GM12878 (cell line): ENCODE data around the gene ZSWIM6. TPM values are rescaled to one million over a fixed set of nuclear protein-coding genes. Genes with fewer than 3 reads are reported as not detected.

Experiments used
- ATAC-seq: fragments of 200-7000 bp; cut with Tn5 transposase; 3 replicates; pipeline ENCODE4 v1.9.1; 2020; ENCODE audit warnings: mild to moderate bottlenecking, moderate library complexity
- BruUV-seq: library from RNA; stranded (reverse); fragments of 400-500 nt; replicated peaks from 2 replicates; lab custom pipeline; 2021; lab: Mats Ljungman, UMichigan
- CTCF ChIA-PET: fragments of 300-600 bp; sonication (Branson Sonifier 250); formaldehyde crosslinking; extraction: SDS; loops from one replicate; lab custom pipeline; 2021; ENCODE audit warnings: inconsistent platforms; lab: Yijun Ruan, JAX
- POLR2A ChIA-PET: fragments of 350-600 bp; formaldehyde crosslinking; extraction: SDS; loops from one replicate; lab custom pipeline; 2021; ENCODE audit warnings: inconsistent platforms; lab: Charles Lee
- RAD21 ChIA-PET: fragments of 300-600 bp; sonication (Branson Sonifier 250); formaldehyde crosslinking; loops from one replicate; lab custom pipeline; 2023; ENCODE audit warnings: antibody characterized with exemption; ENCODE audit not compliant: unreplicated experiment; lab: Charles Lee
- SMC1A ChIA-PET: fragments of 300-600 bp; sonication (Branson Sonifier 250); formaldehyde crosslinking; loops from one replicate; lab custom pipeline; 2023; ENCODE audit not compliant: unreplicated experiment, uncharacterized antibody; lab: Charles Lee
- DNase-seq: peaks from one replicate; pipeline ENCODE4 v3.0.0-alpha.2; 2011; ENCODE audit warnings: low read depth, low spot score
- FAIRE-seq: peaks from 3 replicates; lab custom pipeline; 2011; peaks lifted over from hg19 to GRCh38; lab: Jason Lieb, UNC
- H2AFZ ChIP-seq: 2 replicates; pipeline ENCODE4 v1.6.0; 2011; ENCODE audit warnings: low read depth, low read length, control low read depth; ENCODE audit not compliant: control insufficient read depth
- H3K27ac ChIP-seq: 2 replicates; pipeline ENCODE4 v1.5.1; 2011; ENCODE audit warnings: control low read depth; ENCODE audit not compliant: control insufficient read depth, insufficient read depth
- H3K27me3 ChIP-seq, 2 experiments: replicated peaks in 1 of 2; 2 replicates each; pipeline versions ENCODE4 v1.6.0 to v1.6.1; 2011; ENCODE audit warnings: low read length in 1 of 2; ENCODE audit not compliant: control insufficient read depth in 2 of 2, insufficient read depth in 2 of 2
- H3K36me3 ChIP-seq, 2 experiments: 2 replicates each; pipeline ENCODE4 v1.5.1; 2011; ENCODE audit warnings: low read length in 1 of 2; ENCODE audit not compliant: control insufficient read depth in 2 of 2, insufficient read depth in 2 of 2
- H3K4me1 ChIP-seq: 2 replicates; pipeline ENCODE4 v1.6.1; 2011; ENCODE audit warnings: mild to moderate bottlenecking, low read length, moderate library complexity, mixed read lengths; ENCODE audit not compliant: control insufficient read depth, insufficient read depth
- H3K4me2 ChIP-seq: 2 replicates; pipeline ENCODE4 v1.6.0; 2011; ENCODE audit warnings: control low read depth; ENCODE audit not compliant: control insufficient read depth, insufficient read depth
- H3K4me3 ChIP-seq: fragments of 200-600 bp; sonication (generic); 2 replicates; pipeline ENCODE4 v1.5.1; 2016
- H3K79me2 ChIP-seq: 2 replicates; pipeline ENCODE4 v1.6.0; 2011; ENCODE audit warnings: low read length; ENCODE audit not compliant: control insufficient read depth, insufficient read depth
- H3K9ac ChIP-seq: 2 replicates; pipeline ENCODE4 v1.8.0; 2011; ENCODE audit warnings: low read length, control low read depth, mixed read lengths; ENCODE audit not compliant: control insufficient read depth, insufficient read depth
- H3K9me3 ChIP-seq: replicated peaks from 3 replicates; pipeline ENCODE4 v1.5.1; 2011; ENCODE audit warnings: mild to moderate bottlenecking, low read length; ENCODE audit not compliant: control insufficient read depth, insufficient read depth
- H4K20me1 ChIP-seq: 2 replicates; pipeline ENCODE4 v1.6.0; 2011; ENCODE audit not compliant: control insufficient read depth, insufficient read depth
- ASH2L ChIP-seq: fragments of 300-600, 200-600 bp; sonication (generic); IDR thresholded peaks from 2 replicates; pipeline ENCODE4 v1.6.1; 2017; ENCODE audit warnings: low read depth, mild to moderate bottlenecking, borderline replicate concordance
- BHLHE40 ChIP-seq, 2 experiments: fragments of 450-650 bp in 1 of 2; IDR thresholded peaks; 2 replicates each; pipeline ENCODE4 v1.6.1; 2011 to 2017; ENCODE audit warnings: low read depth in 2 of 2, borderline replicate concordance in 1 of 2, improper control_type of control experiment in 1 of 2, low read length in 1 of 2, mild to moderate bottlenecking in 1 of 2
- CBFB ChIP-seq: IDR thresholded peaks from 2 replicates; pipeline ENCODE4 v1.6.1; 2016; ENCODE audit warnings: antibody characterized with exemption, low read depth
- CBX3 ChIP-seq: fragments of 200-600 bp; sonication (generic); IDR thresholded peaks from 2 replicates; pipeline ENCODE4 v1.6.1; 2016; ENCODE audit warnings: low read depth, borderline replicate concordance
- CHD4 ChIP-seq: fragments of 200-600 bp; sonication (generic); IDR thresholded peaks from 2 replicates; pipeline ENCODE4 v1.6.1; 2016; ENCODE audit warnings: mild to moderate bottlenecking
- DPF2 ChIP-seq: fragments of 450-650 bp; IDR thresholded peaks from 2 replicates; pipeline ENCODE4 v1.6.1; 2017; ENCODE audit warnings: mild to moderate bottlenecking
- GATAD2B ChIP-seq: fragments of 450-650 bp; conservative IDR thresholded peaks from 2 replicates; pipeline ENCODE4 v1.6.1; 2017; ENCODE audit warnings: low read depth, mild to moderate bottlenecking, moderate library complexity
- MYC ChIP-seq: IDR thresholded peaks from 2 replicates; pipeline ENCODE4 v1.6.1; 2011; ENCODE audit warnings: mild to moderate bottlenecking, low read length, moderate library complexity, inconsistent platforms; ENCODE audit not compliant: insufficient read depth, insufficient replicate concordance, insufficient read length, severe bottlenecking
- NRF1 ChIP-seq: conservative IDR thresholded peaks from 2 replicates; pipeline ENCODE4 v1.6.1; 2011; ENCODE audit warnings: mild to moderate bottlenecking, low read depth, low read length, improper control_type of control experiment
- PBX3 ChIP-seq: IDR thresholded peaks from 2 replicates; pipeline ENCODE4 v1.6.1; 2011; ENCODE audit warnings: mild to moderate bottlenecking, low read depth, low read length, moderate library complexity; ENCODE audit not compliant: insufficient replicate concordance
- POU2F2 ChIP-seq: IDR thresholded peaks from 3 replicates; pipeline ENCODE4 v1.6.1; 2011; ENCODE audit warnings: low read depth, mild to moderate bottlenecking, low read length, borderline replicate concordance
- TARDBP ChIP-seq: IDR thresholded peaks from 2 replicates; pipeline ENCODE4 v1.6.1; 2016; ENCODE audit warnings: borderline replicate concordance
- TCF12 ChIP-seq: IDR thresholded peaks from 2 replicates; pipeline ENCODE4 v1.6.1; 2011; ENCODE audit warnings: low read depth, mild to moderate bottlenecking, low read length
- TCF3 ChIP-seq: IDR thresholded peaks from 2 replicates; pipeline ENCODE4 v1.6.1; 2012; ENCODE audit warnings: low read depth, mild to moderate bottlenecking, low read length, borderline replicate concordance; ENCODE audit not compliant: insufficient read depth
- WRNIP1 ChIP-seq: IDR thresholded peaks from 2 replicates; pipeline ENCODE4 v1.6.1; 2011; ENCODE audit warnings: low read depth, low read length, improper control_type of control experiment, borderline replicate concordance
- WGBS: methylation state at CpG from one replicate; pipeline ENCODE4 v1.1.6; 2016; ENCODE audit warnings: low lambda C conversion rate; ENCODE audit not compliant: insufficient replicate concordance, insufficient coverage; ENCODE audit errors: missing lambda C conversion rate; 5-methylcytosine and 5-hydroxymethylcytosine counted together
- in situ Hi-C: fragments of 300-500 bp; cut with MboI; formaldehyde crosslinking; loops from 9 replicates; pipeline ENCODE4 v1.14.3; 2018; ENCODE audit warnings: mixed read lengths
- intact Hi-C: fragments of 100-400 bp; cut with micrococcal nuclease; formaldehyde crosslinking; loops from one replicate; pipeline ENCODE4 v1.14.2; 2022; ENCODE audit not compliant: unreplicated experiment
- polyA plus RNA-seq, 11 experiments: library from polyadenylated mRNA; depleted of rRNA in 4 of 11; unstranded in 6 of 11; stranded (reverse) in 5 of 11; fragments of >200 nt; fragmentation: Nextera tagmentation in 4 of 11; fragmentation: Illumina TruSeq in 1 of 11; extraction: Ambion mirVana in 4 of 11; extraction: Trizol in 1 of 11; gene quantifications; 1 replicate in 1 of 11; 2 replicates in 10 of 11; pipeline versions ENCODE4 v1.2.1 to v1.2.3, GENCODE V29; 2011 to 2016; ENCODE audit warnings: inconsistent platforms in 2 of 11, missing spikeins in 2 of 11, low read depth in 1 of 11
- total RNA-seq, 4 experiments: library from RNA; depleted of rRNA in 3 of 4; stranded (reverse); fragments of >200 nt in 3 of 4; fragmentation: Illumina TruSeq in 1 of 4; extraction: Trizol in 1 of 4; gene quantifications; 2 replicates each; pipeline versions ENCODE4 v1.2.1 to v1.2.3, GENCODE V29; 2013 to 2021

The ZSWIM6 gene
- total and polyA plus RNA-seq, 10 of the 15 experiments (the other 5 are each of a cell fraction or from before 2014, with no cell fraction given): 0.53 to 6.2 (median 3.4) TPM

- Histone ChIP-seq H3K9me3 (no peaks in the 10 kb centered on the region), H2AFZ (no peak overlapping the region), H3K9ac (no peak overlapping the region), H3K36me3 (no peaks in the 10 kb centered on the region), H3K27me3 (no peaks in the 10 kb centered on the region), H3K4me1 (no peaks in the 10 kb centered on the region), H4K20me1 (no peaks in the 10 kb centered on the region; the same call in 1 of the 2 replicates), H3K4me2 (no peak overlapping the region), H3K4me3 (no peak overlapping the region), H3K27ac (no peak overlapping the region), H3K79me2 (no peaks in the 10 kb centered on the region)
- ChIA-PET POLR2A (interaction anchor here (0.7 to 1.1 kb wide), 2 partner anchors 11 to 23 kb away, joined by 3 to 4 read pairs; no protein-coding TSS in a partner anchor), SMC1A (interaction anchor here (1.0 to 1.5 kb wide), 3 partner anchors 9 to 13 kb away, joined by 3 to 5 read pairs (median 4); no protein-coding TSS in a partner anchor), CTCF (interaction anchor here (0.8 to 5.1 kb wide), 6 partner anchors 8 to 178 kb away, joined by 3 to 24 read pairs (median 3); no protein-coding TSS in a partner anchor), RAD21 (no interaction called here)
- TF ChIP-seq CBFB: no peak
- TF ChIP-seq TCF12: no peak
- TF ChIP-seq MYC: no peak
- no peak for TF ChIP-seq NRF1
- TF ChIP-seq TARDBP: no peak
- TF ChIP-seq ASH2L: no peak
- TF ChIP-seq GATAD2B: no peak
- TF ChIP-seq CBX3: no peak
- TF ChIP-seq POU2F2: no peak
- no peak for TF ChIP-seq BHLHE40 (IDR thresholded peaks at IDR 0.05; ENCODE audit: borderline replicate concordance in 1 of 2, low read depth in 2 of 2, low read length in 1 of 2)
- TF ChIP-seq TCF3: no peak
- no peak for TF ChIP-seq WRNIP1
- no peak for TF ChIP-seq CHD4
- no peak for TF ChIP-seq DPF2
- no peak for TF ChIP-seq PBX3
- peak; percentile 28; the same call in 1 of the 3 replicates for ATAC-seq
- no peak for DNase-seq
- intact Hi-C loops: no loop called here
- WGBS: 85% methylated on average over 6 of the region's 6 CpGs
- FAIRE-seq: no peak
- in situ Hi-C loops: no loop called here
- no TSS peak for BruUV-seq
These were observed 12.3 kb downstream of the ZSWIM6 start for GRCh38 chr5:61344187-61344944.
